ENCODE data around the gene MCM3. TPM values are rescaled to one million over a fixed set of nuclear protein-coding genes. Genes with fewer than 3 reads are reported as not detected.
A peak's percentile ranks its signal among the peaks of the same experiment; 100 is the strongest.

Gene MCM3
- polyA plus RNA-seq, 1 donor = 55.9 TPM

DNA sequence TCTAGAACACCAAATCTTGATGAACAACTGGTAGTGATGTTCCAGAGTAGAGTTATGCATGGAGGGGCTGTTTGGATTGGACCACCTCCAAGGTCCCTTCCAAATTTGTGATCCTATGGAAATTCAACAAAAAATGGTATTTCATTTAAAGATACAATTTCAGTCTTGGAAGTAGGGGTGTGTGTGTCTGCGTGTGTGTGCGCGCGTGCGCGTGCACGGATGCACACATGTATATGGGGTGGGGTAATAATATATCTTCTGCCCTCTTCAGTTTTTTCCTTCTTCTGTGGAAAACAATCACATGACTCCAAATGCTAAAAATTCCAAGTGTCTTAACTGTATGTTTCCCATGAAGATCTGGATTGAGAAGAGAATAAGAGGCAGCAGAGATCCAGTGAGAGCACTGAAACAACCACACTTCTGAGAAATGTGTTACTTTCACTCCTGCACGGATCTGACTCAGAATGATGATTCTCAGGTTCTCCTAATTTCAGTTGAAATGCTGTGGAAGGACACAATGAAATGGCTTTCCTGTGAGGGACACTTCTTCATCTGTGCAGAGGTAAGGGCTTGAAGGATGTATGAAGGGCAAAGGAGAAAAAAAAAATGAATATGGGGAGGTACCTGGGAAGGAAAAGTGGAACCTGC lies 29.7 kb downstream of the MCM3 start:
- Histone ChIP-seq H3K27ac (ENCODE audit: low read length) (no peak overlapping the region), H3K36me3 (ENCODE audit: control insufficient read depth, insufficient read depth, low read length) (no peaks in the 10 kb centered on the region), H3K4me1 (ENCODE audit: control insufficient read depth, insufficient read depth, low read length) (peaks cover 2% of the 10 kb centered on the region), H3K9me3 (ENCODE audit: control insufficient read depth, low read depth, low read length) (no peaks in the 10 kb centered on the region), H3K4me3 (ENCODE audit: low read length) (no peak overlapping the region), H3K27me3 (ENCODE audit: control insufficient read depth, insufficient read depth, low read length) (peaks cover 2% of the 10 kb centered on the region)
- no peak for DNase-seq
- 96% methylated on average over 5 of the region's 8 CpGs for WGBS (ENCODE audit: insufficient coverage, low lambda C conversion rate)

DNA sequence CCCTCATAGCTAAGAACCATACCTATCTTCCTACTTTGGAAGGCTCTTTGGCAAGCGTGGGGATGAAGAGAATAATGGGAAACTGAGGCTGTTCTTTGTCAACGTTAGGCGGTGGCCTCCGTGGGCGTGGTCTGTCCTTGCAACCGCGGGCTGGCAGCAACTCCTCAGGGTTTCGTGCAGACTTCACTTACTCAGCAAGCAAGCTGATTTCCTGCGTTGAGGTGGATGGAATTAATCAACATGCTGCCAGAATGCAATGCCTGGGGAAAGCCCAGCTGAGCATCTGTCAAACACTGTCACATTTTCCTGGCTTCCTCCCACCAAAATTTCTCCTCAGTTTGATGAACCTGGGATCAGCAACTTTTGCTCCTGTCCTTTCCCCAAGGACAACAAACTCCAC lies 31.0 kb downstream of the MCM3 start:
- H3K4me1 ChIP-seq (ENCODE audit: control insufficient read depth, insufficient read depth, low read length) = peaks cover 2% of the 10 kb centered on the region
- H3K36me3 ChIP-seq (ENCODE audit: control insufficient read depth, insufficient read depth, low read length) = no peaks in the 10 kb centered on the region
- DNase-seq = no peak
- H3K27me3 ChIP-seq (ENCODE audit: control insufficient read depth, insufficient read depth, low read length) = peaks cover 2% of the 10 kb centered on the region
- H3K4me3 ChIP-seq (ENCODE audit: low read length) = no peak overlapping the region
- H3K9me3 ChIP-seq (ENCODE audit: control insufficient read depth, low read depth, low read length) = no peaks in the 10 kb centered on the region
- no peak overlapping the region for H3K27ac ChIP-seq (ENCODE audit: low read length)
- 73% methylated on average over 5 of the region's 9 CpGs for WGBS (ENCODE audit: insufficient coverage, low lambda C conversion rate)

DNA sequence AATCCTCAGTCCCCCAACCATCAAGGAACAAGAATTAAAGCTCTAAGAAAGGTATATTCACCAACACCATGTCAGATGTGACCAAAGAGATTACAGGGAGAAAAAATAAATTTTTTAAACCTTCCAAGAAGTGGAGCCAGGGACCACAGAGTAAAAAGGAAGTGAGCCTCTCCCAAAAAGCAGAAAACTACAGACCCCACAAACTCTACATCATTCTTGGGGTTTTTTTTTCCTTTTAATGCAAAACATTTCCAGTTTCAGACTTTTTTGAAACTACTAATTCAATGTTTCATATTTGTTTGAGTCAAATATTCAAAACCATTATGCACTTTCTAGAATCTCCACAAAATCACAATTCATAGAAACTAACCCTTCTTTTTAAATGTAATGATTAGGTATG lies 33.4 kb downstream of the MCM3 start:
- no peaks in the 10 kb centered on the region for H3K9me3 ChIP-seq (ENCODE audit: control insufficient read depth, low read depth, low read length)
- peaks cover 2% of the 10 kb centered on the region for H3K27me3 ChIP-seq (ENCODE audit: control insufficient read depth, insufficient read depth, low read length)
- no peak for DNase-seq
- H3K27ac ChIP-seq (ENCODE audit: low read length) = no peak overlapping the region
- no peaks in the 10 kb centered on the region for H3K36me3 ChIP-seq (ENCODE audit: control insufficient read depth, insufficient read depth, low read length)
- peaks cover 2% of the 10 kb centered on the region for H3K4me1 ChIP-seq (ENCODE audit: control insufficient read depth, insufficient read depth, low read length)
- no peak overlapping the region for H3K4me3 ChIP-seq (ENCODE audit: low read length)

DNA sequence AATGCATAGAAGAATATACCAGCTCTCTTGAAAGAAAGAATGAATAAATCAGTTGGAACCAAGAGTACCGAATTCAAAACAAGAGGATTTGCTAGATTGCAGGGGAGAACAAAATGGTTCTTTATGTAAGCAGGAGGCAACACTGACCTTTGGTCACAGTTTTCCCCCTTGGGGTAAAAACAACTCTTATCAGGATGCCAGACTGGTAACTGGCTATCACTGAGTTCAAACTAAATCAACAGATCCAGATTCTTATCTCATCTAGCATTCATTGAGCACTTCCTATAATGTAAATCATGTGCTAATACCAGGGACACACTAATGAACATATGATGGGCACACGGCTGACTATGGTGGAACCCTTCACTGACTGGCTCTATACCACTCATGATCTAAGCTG lies 35.5 kb downstream of the MCM3 start:
- no peak overlapping the region for H3K27ac ChIP-seq (ENCODE audit: low read length)
- DNase-seq = no peak
- H3K9me3 ChIP-seq (ENCODE audit: control insufficient read depth, low read depth, low read length) = no peaks in the 10 kb centered on the region
- no CpG with 5 or more reads among the region's 2 CpGs for WGBS (ENCODE audit: insufficient coverage, low lambda C conversion rate)
- H3K4me3 ChIP-seq (ENCODE audit: low read length) = no peak overlapping the region
- H3K27me3 ChIP-seq (ENCODE audit: control insufficient read depth, insufficient read depth, low read length) = peaks cover 2% of the 10 kb centered on the region
- H3K36me3 ChIP-seq (ENCODE audit: control insufficient read depth, insufficient read depth, low read length) = no peaks in the 10 kb centered on the region
- H3K4me1 ChIP-seq (ENCODE audit: control insufficient read depth, insufficient read depth, low read length) = peaks cover 12% of the 10 kb centered on the region

DNA sequence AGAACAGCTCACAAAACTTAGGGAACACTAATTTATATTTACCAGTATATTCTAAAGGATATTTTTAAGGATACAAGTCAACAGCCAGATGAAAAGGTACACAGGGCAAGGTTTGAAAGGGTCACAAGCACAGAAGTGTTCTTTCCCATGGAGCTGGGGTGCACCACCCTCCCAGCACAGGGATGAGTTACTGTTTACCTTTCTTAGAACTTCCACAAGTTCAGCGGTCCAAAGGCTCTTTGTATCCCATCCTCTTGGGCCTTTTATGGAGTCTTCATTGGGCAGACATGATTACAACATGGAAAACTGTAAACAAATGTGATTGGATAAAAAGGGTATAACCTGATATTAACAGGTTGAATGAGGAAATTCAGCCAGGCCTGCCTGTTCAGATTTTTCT lies 39.1 kb downstream of the MCM3 start:
- H3K4me3 ChIP-seq (ENCODE audit: low read length) = no peak overlapping the region
- H3K9me3 ChIP-seq (ENCODE audit: control insufficient read depth, low read depth, low read length) = no peaks in the 10 kb centered on the region
- no CpG with 5 or more reads among the region's 1 CpG for WGBS (ENCODE audit: insufficient coverage, low lambda C conversion rate)
- H3K27me3 ChIP-seq (ENCODE audit: control insufficient read depth, insufficient read depth, low read length) = no peaks in the 10 kb centered on the region
- peak overlapping the region; percentile 67 for H3K27ac ChIP-seq (ENCODE audit: low read length)
- peak; percentile 61 to 79 for DNase-seq
- no peaks in the 10 kb centered on the region for H3K36me3 ChIP-seq (ENCODE audit: control insufficient read depth, insufficient read depth, low read length)
- H3K4me1 ChIP-seq (ENCODE audit: control insufficient read depth, insufficient read depth, low read length) = peaks cover 22% of the 10 kb centered on the region

DNA sequence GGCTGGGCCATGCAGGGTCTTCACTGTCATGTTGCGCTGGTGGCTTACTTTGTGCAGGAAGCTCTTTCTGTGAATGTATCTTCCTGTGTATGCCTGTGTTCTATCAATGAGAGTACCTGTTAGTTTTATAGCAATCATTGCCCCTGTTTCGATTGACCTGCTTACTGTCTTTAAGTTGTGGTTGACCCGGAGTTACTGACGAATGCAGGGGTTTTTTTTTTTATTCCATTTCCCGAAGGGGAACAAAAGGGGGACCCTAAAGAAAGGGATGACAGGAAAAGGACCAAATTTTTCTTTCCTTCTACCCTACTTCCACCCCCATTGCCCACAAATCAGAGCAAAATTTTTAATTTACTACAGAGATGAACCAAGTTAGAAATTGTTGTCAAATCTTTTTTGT lies 40.1 kb downstream of the MCM3 start, which contains the start of gene IL17F:
TSS of gene IL17F (minus strand) at position 101 of the 400 bp plus-strand sequence. CDS start at position 30, 71 bp downstream.
- Histone ChIP-seq H3K4me1 (ENCODE audit: control insufficient read depth, insufficient read depth, low read length) (peaks cover 20% of the 10 kb centered on the region), H3K27me3 (ENCODE audit: control insufficient read depth, insufficient read depth, low read length) (no peaks in the 10 kb centered on the region), H3K9me3 (ENCODE audit: control insufficient read depth, low read depth, low read length) (no peaks in the 10 kb centered on the region), H3K27ac (ENCODE audit: low read length) (peak within 1 kb of the TSS; percentile 67), H3K4me3 (ENCODE audit: low read length) (no peak within 1 kb of the TSS), H3K36me3 (ENCODE audit: control insufficient read depth, insufficient read depth, low read length) (no peaks in the 10 kb centered on the region)
- WGBS (ENCODE audit: insufficient coverage, low lambda C conversion rate) = 80% methylated on average over 1 of the region's 5 CpGs
- no peak for DNase-seq

DNA sequence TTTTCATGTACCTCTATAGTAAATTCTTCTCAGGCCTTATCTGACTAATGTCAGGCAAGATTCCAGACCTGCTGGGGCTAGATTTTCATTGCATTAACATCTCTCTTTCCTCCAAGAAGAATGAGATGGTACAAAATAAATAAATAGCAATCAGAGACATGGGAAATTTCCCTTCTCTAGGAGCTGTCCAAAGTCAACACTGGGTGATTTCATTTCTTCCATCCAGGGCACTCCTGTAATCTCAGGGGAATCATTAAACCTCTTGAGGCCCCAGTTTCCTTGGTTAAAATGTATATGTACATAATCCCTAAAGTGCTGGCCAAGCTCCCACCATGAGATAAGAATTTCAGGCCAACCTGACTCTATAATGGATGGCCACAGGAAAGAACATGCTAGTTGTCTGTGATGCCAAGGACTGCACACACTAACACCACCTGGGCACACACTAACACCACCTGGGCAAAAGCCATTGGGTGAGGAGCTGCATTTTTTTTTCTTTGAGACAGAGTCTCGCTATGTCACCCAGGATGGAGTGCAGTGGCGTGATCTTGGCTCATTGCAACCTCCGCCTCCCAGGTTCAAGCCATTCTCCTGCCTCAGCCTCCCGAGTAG lies 41.2 kb downstream of the MCM3 start:
- no peak overlapping the region for H3K4me3 ChIP-seq (ENCODE audit: low read length)
- peak; percentile 12 to 64 for DNase-seq
- H3K27ac ChIP-seq (ENCODE audit: low read length) = peak overlapping the region; percentile 16
- H3K36me3 ChIP-seq (ENCODE audit: control insufficient read depth, insufficient read depth, low read length) = no peaks in the 10 kb centered on the region
- H3K4me1 ChIP-seq (ENCODE audit: control insufficient read depth, insufficient read depth, low read length) = peaks cover 20% of the 10 kb centered on the region
- WGBS (ENCODE audit: insufficient coverage, low lambda C conversion rate) = no CpG with 5 or more reads among the region's 4 CpGs
- H3K9me3 ChIP-seq (ENCODE audit: control insufficient read depth, low read depth, low read length) = no peaks in the 10 kb centered on the region
- H3K27me3 ChIP-seq (ENCODE audit: control insufficient read depth, insufficient read depth, low read length) = no peaks in the 10 kb centered on the region

DNA sequence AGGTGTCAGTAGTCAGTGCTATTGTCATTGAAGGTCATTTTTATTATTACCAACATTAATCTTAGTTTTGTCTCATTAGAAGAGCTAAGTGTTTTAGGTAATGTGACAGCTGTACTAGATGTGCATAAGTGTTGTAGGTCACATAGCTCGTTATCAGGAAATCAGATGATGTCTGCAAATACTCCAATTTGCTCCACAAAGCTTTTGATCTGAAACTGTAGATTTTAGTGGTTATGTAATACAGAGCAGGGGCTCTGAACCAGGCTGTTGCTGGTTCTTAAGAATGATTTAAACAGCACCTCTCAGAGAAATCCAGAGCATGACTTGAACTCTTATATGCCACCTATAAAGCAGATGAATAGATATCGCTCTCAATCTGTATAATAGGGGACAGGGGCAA lies 42.7 kb downstream of the MCM3 start:
- Histone ChIP-seq H3K27ac (ENCODE audit: low read length) (no peak overlapping the region), H3K27me3 (ENCODE audit: control insufficient read depth, insufficient read depth, low read length) (no peaks in the 10 kb centered on the region), H3K9me3 (ENCODE audit: control insufficient read depth, low read depth, low read length) (no peaks in the 10 kb centered on the region), H3K4me3 (ENCODE audit: low read length) (no peak overlapping the region), H3K36me3 (ENCODE audit: control insufficient read depth, insufficient read depth, low read length) (no peaks in the 10 kb centered on the region), H3K4me1 (ENCODE audit: control insufficient read depth, insufficient read depth, low read length) (peaks cover 20% of the 10 kb centered on the region)
- WGBS (ENCODE audit: insufficient coverage, low lambda C conversion rate) = no CpG with 5 or more reads among the region's 2 CpGs
- no peak for DNase-seq

DNA sequence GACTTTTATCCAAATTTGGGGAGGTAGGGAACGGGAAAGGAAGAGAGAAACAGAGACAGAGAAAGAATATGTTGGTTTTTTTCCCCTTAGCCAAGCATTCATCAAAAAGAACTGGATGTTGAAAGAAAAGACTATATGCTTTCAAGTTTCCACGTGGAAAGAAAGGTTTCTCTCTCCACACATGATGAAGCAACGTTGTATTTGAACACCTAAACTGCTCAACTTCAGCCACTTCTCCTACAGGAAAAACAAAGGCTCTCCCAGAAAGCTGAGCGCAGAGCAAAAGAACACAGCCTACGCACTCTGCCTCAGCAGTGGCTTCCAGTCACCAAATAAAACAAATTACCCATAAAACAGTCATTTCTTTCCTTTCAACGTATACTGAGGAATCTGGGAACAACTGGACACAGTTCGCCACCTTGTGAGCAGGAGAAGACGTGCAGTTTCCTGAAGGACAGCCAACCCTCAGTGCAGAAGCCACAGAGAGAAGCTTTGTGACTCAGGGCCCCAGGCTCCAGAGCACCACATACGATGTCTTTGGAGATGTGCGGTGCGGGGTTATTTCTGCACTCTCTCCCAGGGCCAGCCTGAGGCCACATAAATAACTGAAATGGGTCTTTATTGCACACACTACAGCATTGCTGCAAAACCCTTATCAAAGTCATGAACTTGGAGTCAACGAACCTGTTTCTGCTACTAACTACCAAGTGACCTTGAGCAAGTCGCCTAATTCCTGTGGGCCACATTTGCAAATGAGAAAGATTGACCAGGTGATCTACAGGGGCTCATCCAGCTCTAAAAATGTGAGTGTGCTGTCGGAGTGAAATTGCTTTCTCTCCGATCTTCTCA lies 50.3 kb downstream of the MCM3 start:
- no peaks in the 10 kb centered on the region for H3K9me3 ChIP-seq (ENCODE audit: control insufficient read depth, low read depth, low read length)
- WGBS (ENCODE audit: insufficient coverage, low lambda C conversion rate) = 61% methylated on average over 5 of the region's 15 CpGs
- no peaks in the 10 kb centered on the region for H3K36me3 ChIP-seq (ENCODE audit: control insufficient read depth, insufficient read depth, low read length)
- H3K4me3 ChIP-seq (ENCODE audit: low read length) = no peak overlapping the region
- DNase-seq = peak; percentile 57 to 67
- H3K27ac ChIP-seq (ENCODE audit: low read length) = no peak overlapping the region
- H3K4me1 ChIP-seq (ENCODE audit: control insufficient read depth, insufficient read depth, low read length) = no peaks in the 10 kb centered on the region
- no peaks in the 10 kb centered on the region for H3K27me3 ChIP-seq (ENCODE audit: control insufficient read depth, insufficient read depth, low read length)

DNA sequence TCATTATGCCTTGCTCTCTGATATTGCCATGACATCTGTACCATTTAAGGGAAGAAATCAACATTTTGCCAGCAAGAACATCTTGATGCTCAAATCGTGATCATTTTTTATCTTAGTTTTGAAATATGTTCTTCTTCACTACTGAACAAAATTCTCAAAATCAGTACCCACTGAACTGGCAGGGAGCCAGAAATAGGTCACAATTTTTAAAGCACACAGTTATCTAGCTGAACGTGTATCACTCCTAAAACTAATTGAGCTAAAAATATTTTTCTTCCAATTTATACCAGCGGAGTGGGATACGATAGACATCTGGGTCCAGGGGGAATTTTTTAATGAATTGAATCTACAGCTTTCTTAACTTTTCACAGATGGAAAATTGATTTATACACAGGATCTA lies 51.5 kb downstream of the MCM3 start:
- 83% methylated on average over 3 of the region's 4 CpGs for WGBS (ENCODE audit: insufficient coverage, low lambda C conversion rate)
- Histone ChIP-seq H3K4me3 (ENCODE audit: low read length) (no peak overlapping the region), H3K36me3 (ENCODE audit: control insufficient read depth, insufficient read depth, low read length) (no peaks in the 10 kb centered on the region), H3K4me1 (ENCODE audit: control insufficient read depth, insufficient read depth, low read length) (no peaks in the 10 kb centered on the region), H3K9me3 (ENCODE audit: control insufficient read depth, low read depth, low read length) (no peaks in the 10 kb centered on the region), H3K27ac (ENCODE audit: low read length) (no peak overlapping the region), H3K27me3 (ENCODE audit: control insufficient read depth, insufficient read depth, low read length) (no peaks in the 10 kb centered on the region)
- DNase-seq = no peak

Measured in large intestine (tissue), 3 donors.